SK-N-SH (cell line): ENCODE results near the gene CDK14. TPM values are rescaled to one million over a fixed set of nuclear protein-coding genes. Genes with fewer than 3 reads are reported as not detected.

Source experiments
- CTCF ChIA-PET: fragments of 300-600, 350-600 bp; formaldehyde crosslinking; extraction: SDS; loops from one replicate; lab custom pipeline; 2021; lab: Yijun Ruan, JAX
- POLR2A ChIA-PET: fragments of 350-600 bp; sonication (Branson Sonifier 250); formaldehyde crosslinking; extraction: SDS; loops from one replicate; lab custom pipeline; 2020; ENCODE audit warnings: antibody characterized with exemption, inconsistent platforms; lab: Yijun Ruan, JAX
- DNase-seq: peaks from one replicate; pipeline ENCODE4 v3.0.0; 2012
- H2AFZ ChIP-seq: fragments of 200-600 bp; sonication (generic); 2 replicates; pipeline ENCODE4 v1.8.1; 2016; ENCODE audit warnings: antibody characterized with exemption, mild to moderate bottlenecking, low read depth
- H3F3A ChIP-seq: fragments of 200-600 bp; sonication (generic); replicated peaks from 2 replicates; pipeline ENCODE3; 2016; ENCODE audit warnings: antibody characterized with exemption, mild to moderate bottlenecking; ENCODE audit not compliant: insufficient read depth
- H3K27ac ChIP-seq, 2 experiments: fragments of 200-500 bp in 1 of 2; fragments of 200-600 bp in 1 of 2; sonication (Bioruptor generic) in 1 of 2; sonication (generic), shearing (Covaris generic) in 1 of 2; 2 replicates each; pipeline versions ENCODE4 v1.5.1 to v1.6.1; 2014 to 2016; ENCODE audit warnings: low read depth in 2 of 2, inconsistent platforms in 1 of 2, low read length in 1 of 2, mild to moderate bottlenecking in 1 of 2, mixed read lengths in 1 of 2
- H3K27me3 ChIP-seq: fragments of 200-600 bp; sonication (generic), shearing (Covaris generic); 2 replicates; pipeline ENCODE4 v1.6.1; 2016; ENCODE audit warnings: mixed run types; ENCODE audit not compliant: insufficient read depth
- H3K36me3 ChIP-seq, 2 experiments: fragments of 200-500 bp in 1 of 2; fragments of 200-600 bp in 1 of 2; sonication (Bioruptor generic) in 1 of 2; sonication (generic) in 1 of 2; replicated peaks in 1 of 2; 2 replicates each; pipeline versions ENCODE3 to v1.5.1; 2014 to 2016; ENCODE audit warnings: low read length in 1 of 2, mild to moderate bottlenecking in 1 of 2; ENCODE audit not compliant: insufficient read depth in 2 of 2, control insufficient read depth in 1 of 2
- H3K4me1 ChIP-seq, 2 experiments: fragments of 200-500 bp in 1 of 2; fragments of 200-600 bp in 1 of 2; sonication (Bioruptor generic) in 1 of 2; sonication (generic), shearing (Covaris generic) in 1 of 2; 2 replicates each; pipeline versions ENCODE4 v1.5.1 to v1.6.1; 2014 to 2016; ENCODE audit warnings: low read depth in 1 of 2, low read length in 1 of 2, mixed run types in 1 of 2; ENCODE audit not compliant: insufficient read depth in 2 of 2, control insufficient read depth in 1 of 2
- H3K4me2 ChIP-seq: fragments of 200-600 bp; sonication (generic), shearing (Covaris generic); 2 replicates; pipeline ENCODE4 v1.6.1; 2017; ENCODE audit warnings: mixed run types
- H3K4me3 ChIP-seq, 2 experiments: fragments of 200-500 bp in 1 of 2; fragments of 200-600 bp in 1 of 2; sonication (Bioruptor generic) in 1 of 2; sonication (generic), shearing (Covaris generic) in 1 of 2; 2 replicates each; pipeline versions ENCODE4 v1.5.1 to v1.8.1; 2014 to 2016; ENCODE audit warnings: low read depth in 2 of 2, inconsistent platforms in 1 of 2, low read length in 1 of 2, mild to moderate bottlenecking in 1 of 2, mixed read lengths in 1 of 2, moderate library complexity in 1 of 2
- H3K79me2 ChIP-seq: fragments of 200-600 bp; sonication (generic); 2 replicates; pipeline ENCODE4 v1.8.1; 2017; ENCODE audit warnings: mild to moderate bottlenecking; ENCODE audit not compliant: insufficient read depth
- H3K9ac ChIP-seq: fragments of 200-600 bp; sonication (generic); 2 replicates; pipeline ENCODE4 v1.6.1; 2017; ENCODE audit warnings: mixed run types
- H3K9me2 ChIP-seq: fragments of 200-600 bp; sonication (generic); 2 replicates; pipeline ENCODE4 v1.6.1; 2017; ENCODE audit warnings: mixed run types
- H3K9me3 ChIP-seq: fragments of 200-600 bp; sonication (generic); 2 replicates; pipeline ENCODE4 v1.6.1; 2017; ENCODE audit warnings: mixed run types, mild to moderate bottlenecking, moderate library complexity
- H4K20me1 ChIP-seq: fragments of 200-600 bp; sonication (generic); 2 replicates; pipeline ENCODE4 v1.6.1; 2017; ENCODE audit warnings: mild to moderate bottlenecking, mixed run types; ENCODE audit not compliant: insufficient read depth
- CHD2 ChIP-seq: fragments of 150-350 bp; IDR thresholded peaks from 2 replicates; pipeline ENCODE4 v1.6.1; 2018; ENCODE audit warnings: low read length; ENCODE audit not compliant: partially characterized antibody
- EZH2phosphoT487 ChIP-seq: fragments of 200-600 bp; sonication (generic); IDR thresholded peaks from 2 replicates; pipeline ENCODE4 v1.6.1; 2017; ENCODE audit warnings: low read depth, mixed run types, mild to moderate bottlenecking, antibody characterized with exemption, moderate library complexity, borderline replicate concordance
- FOSL2 ChIP-seq: IDR thresholded peaks from 2 replicates; pipeline ENCODE4 v1.4.0; 2012; ENCODE audit warnings: low read depth, mild to moderate bottlenecking, moderate library complexity, borderline replicate concordance
- FOXJ3 ChIP-seq: sonication (generic); formaldehyde crosslinking; IDR thresholded peaks from 2 replicates; pipeline ENCODE4 v1.5.1; 2020; ENCODE audit warnings: mild to moderate bottlenecking, missing genetic modification reagents
- FOXM1 ChIP-seq: IDR thresholded peaks from 2 replicates; pipeline ENCODE4 v1.4.0; 2012; ENCODE audit warnings: low read depth, mild to moderate bottlenecking
- GABPA ChIP-seq: IDR thresholded peaks from 2 replicates; pipeline ENCODE4 v1.4.0; 2012; ENCODE audit warnings: low read depth, mild to moderate bottlenecking
- GATA2 ChIP-seq: sonication (generic); formaldehyde crosslinking; IDR thresholded peaks from 2 replicates; pipeline ENCODE4 v1.5.0; 2020; ENCODE audit warnings: mild to moderate bottlenecking, missing genetic modification reagents
- MEF2A ChIP-seq: IDR thresholded peaks from 2 replicates; pipeline ENCODE4 v1.4.0; 2012; ENCODE audit warnings: low read depth, borderline replicate concordance
- MXI1 ChIP-seq: IDR thresholded peaks from 2 replicates; pipeline ENCODE4 v1.6.1; 2012; ENCODE audit warnings: mild to moderate bottlenecking, low read depth, low read length, improper control_type of control experiment
- NFIC ChIP-seq: IDR thresholded peaks from 2 replicates; pipeline ENCODE4 v1.4.0; 2012; ENCODE audit warnings: borderline replicate concordance
- NRF1 ChIP-seq: IDR thresholded peaks from 2 replicates; pipeline ENCODE4 v1.6.1; 2012; ENCODE audit warnings: low read depth, mild to moderate bottlenecking, low read length
- POLR2AphosphoS5 ChIP-seq: IDR thresholded peaks from 2 replicates; pipeline ENCODE4 v1.6.1; 2012; ENCODE audit warnings: low read depth, low read length
- RAD21 ChIP-seq: IDR thresholded peaks from 2 replicates; pipeline ENCODE4 v1.6.1; 2012; ENCODE audit warnings: mild to moderate bottlenecking, low read length
- RCOR1 ChIP-seq: fragments of 150-350 bp; IDR thresholded peaks from 2 replicates; pipeline ENCODE4 v1.6.1; 2017; ENCODE audit warnings: antibody characterized with exemption, low read length
- RFX5 ChIP-seq: IDR thresholded peaks from 2 replicates; pipeline ENCODE4 v1.6.1; 2012; ENCODE audit warnings: mild to moderate bottlenecking, improper control_type of control experiment, low read length
- RXRA ChIP-seq: IDR thresholded peaks from 2 replicates; pipeline ENCODE4 v1.4.0; 2012; ENCODE audit warnings: low read depth, mild to moderate bottlenecking, borderline replicate concordance
- SIN3A ChIP-seq: IDR thresholded peaks from 2 replicates; pipeline ENCODE4 v1.6.1; 2012; ENCODE audit warnings: low read depth, mild to moderate bottlenecking, low read length, moderate library complexity, borderline replicate concordance
- SMC3 ChIP-seq: IDR thresholded peaks from 2 replicates; pipeline ENCODE4 v1.6.1; 2012; ENCODE audit warnings: low read depth, low read length, improper control_type of control experiment
- TAF1 ChIP-seq: IDR thresholded peaks from 2 replicates; pipeline ENCODE4 v1.6.1; 2012; ENCODE audit warnings: low read depth, mild to moderate bottlenecking, low read length, moderate library complexity, borderline replicate concordance
- USF1 ChIP-seq: IDR thresholded peaks from 2 replicates; pipeline ENCODE4 v1.4.0; 2012; ENCODE audit warnings: low read depth, borderline replicate concordance
- YY1 ChIP-seq: IDR thresholded peaks from 2 replicates; pipeline ENCODE4 v1.4.0; 2012; ENCODE audit warnings: low read depth, mild to moderate bottlenecking
- WGBS: methylation state at CpG from one replicate; pipeline ENCODE4 v1.1.6; 2017; ENCODE audit warnings: low lambda C conversion rate; 5-methylcytosine and 5-hydroxymethylcytosine counted together
- polyA plus RNA-seq, 3 experiments: library from polyadenylated mRNA; depleted of rRNA; stranded (reverse); fragments of >200 nt; gene quantifications; 2 replicates each; pipeline ENCODE4 v1.2.3, GENCODE V29; 2012

Gene CDK14
- polyA plus RNA-seq, 1 of the 3 experiments (the other 2 are of a cell fraction): 13.9 TPM

DNA sequence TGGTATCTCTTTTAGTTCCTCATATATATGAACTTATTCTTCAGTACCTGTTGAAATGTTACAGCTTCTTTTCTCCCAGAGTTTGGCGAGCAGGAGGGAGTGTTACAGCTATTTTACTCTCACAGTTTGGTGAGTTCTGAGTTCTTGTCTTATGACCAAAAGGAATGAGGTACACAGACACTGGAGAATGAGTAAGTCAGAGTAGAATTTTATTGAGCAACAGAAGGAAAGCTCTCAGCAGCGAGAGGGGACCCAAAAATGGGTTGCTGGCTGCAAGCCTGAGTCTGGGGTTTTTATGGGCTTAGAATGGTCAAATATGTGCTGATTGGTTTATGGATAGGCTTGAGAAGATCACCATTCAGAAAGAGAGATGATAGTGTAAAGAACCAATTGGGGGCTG, 175.2 kb downstream of the CDK14 start (continued):
- TF ChIP-seq FOXJ3 (CRISPR knock-in tag): no peak
- TF ChIP-seq, all 33 proteins: peak for 0

GRCh38 chr7:90772410-90772809, 176.3 kb downstream of the CDK14 start:
- 81% methylated on average over 6 of the region's 6 CpGs for WGBS
- no peak for TF ChIP-seq SIN3A
- no peak for TF ChIP-seq NRF1
- TF ChIP-seq RFX5: no peak
- no peak for TF ChIP-seq NFIC
- TF ChIP-seq EZH2phosphoT487: no peak
- TF ChIP-seq FOXM1: no peak
- no peak for TF ChIP-seq YY1
- TF ChIP-seq TAF1: no peak
- TF ChIP-seq RXRA: no peak
- no peak for TF ChIP-seq FOSL2
- TF ChIP-seq CHD2: no peak
- no peak for TF ChIP-seq RCOR1
- no peak for TF ChIP-seq SMC3
- TF ChIP-seq POLR2AphosphoS5: no peak
- TF ChIP-seq GATA2: no peak
- TF ChIP-seq, all 33 proteins: peak for 0
- H3K9me2 ChIP-seq: no peaks in the 10 kb centered on the region
- POLR2A ChIA-PET: no interaction called here
- no peak overlapping the region for H3K27ac ChIP-seq
- H2AFZ ChIP-seq: no peak overlapping the region
- no peak overlapping the region for H3K9ac ChIP-seq
- H3K4me3 ChIP-seq: no peak overlapping the region
- peaks cover 7% of the 10 kb centered on the region; the same call in 1 of the 2 replicates for H3K9me3 ChIP-seq
- H3K4me1 ChIP-seq: peaks cover under 1 to 14% of the 10 kb centered on the region in 2 experiments; a peak in 2 of 4 replicates
- no peaks in the 10 kb centered on the region for H3F3A ChIP-seq
- H3K27me3 ChIP-seq: no peaks in the 10 kb centered on the region
- CTCF ChIA-PET: no interaction called here
- H3K79me2 ChIP-seq: peaks cover 41% of the 10 kb centered on the region
- H3K36me3 ChIP-seq: peaks cover 0 to 40% of the 10 kb centered on the region in 2 experiments
- DNase-seq: no peak
- 0 out of 2 replicates have a peak, but pooled peaks cover 4% of the 10 kb centered on the region for H4K20me1 ChIP-seq
- no peak overlapping the region for H3K4me2 ChIP-seq

- Histone ChIP-seq H3K9me3 (peaks cover 7% of the 10 kb centered on the region; the same call in 1 of the 2 replicates), H3F3A (no peaks in the 10 kb centered on the region), H3K4me3 (no peak overlapping the region), H3K4me2 (no peak overlapping the region), H4K20me1 (0 out of 2 replicates have a peak, but pooled peaks cover 4% of the 10 kb centered on the region), H3K27ac (no peak overlapping the region), H2AFZ (no peak overlapping the region), H3K27me3 (no peaks in the 10 kb centered on the region), H3K4me1 (peaks cover 3 to 9% of the 10 kb centered on the region in 2 experiments; a peak in 2 of 4 replicates), H3K36me3 (peaks cover 0 to 40% of the 10 kb centered on the region in 2 experiments), H3K9me2 (no peaks in the 10 kb centered on the region), H3K9ac (no peak overlapping the region), H3K79me2 (peaks cover 33% of the 10 kb centered on the region)
- ChIA-PET POLR2A (no interaction called here), CTCF (no interaction called here)
- TF ChIP-seq USF1: no peak
- no peak for TF ChIP-seq NRF1
- TF ChIP-seq RCOR1: no peak
- TF ChIP-seq GABPA: no peak
- no peak for TF ChIP-seq RAD21
- TF ChIP-seq MXI1: no peak
- no peak for TF ChIP-seq TAF1
- no peak for TF ChIP-seq MEF2A
- 90% methylated on average over 3 of the region's 3 CpGs for WGBS
- no peak for DNase-seq
These were observed 177.1 kb downstream of the CDK14 start for GRCh38 chr7:90773269-90773668.
